Adrenal gland (tissue), 12 donors: ENCODE results near the gene DPM1. TPM values are rescaled to one million over a fixed set of nuclear protein-coding genes. Genes with fewer than 3 reads are reported as not detected.

ENCODE experiments used
- DNase-seq, 7 donors: peaks; one replicate each; pipeline ENCODE4 v3.0.0-alpha.2; 2019 to 2020
- H3K27ac ChIP-seq, 5 donors: fragments of 200-600 bp; sonication (generic) in 4 of 5; 1 replicate in 3 of 5; 2 replicates in 2 of 5; pipeline versions ENCODE4 v1.5.1 to v1.8.0; 2016 to 2020; ENCODE audit warnings: mild to moderate bottlenecking in 1 of 5
- H3K27me3 ChIP-seq: fragments of 200-600 bp; 2 replicates; pipeline ENCODE4 v1.8.0; 2021
- H3K36me3 ChIP-seq, 2 donors: fragments of 200-600 bp; replicated peaks in 1 of 2; 1 replicate in 1 of 2; 2 replicates in 1 of 2; pipeline versions ENCODE4 v1.5.1 to v1.8.0; 2018 to 2022
- H3K4me1 ChIP-seq, 2 donors: fragments of 200-600 bp; replicated peaks in 1 of 2; 1 replicate in 1 of 2; 2 replicates in 1 of 2; pipeline versions ENCODE4 v1.5.1 to v1.8.0; 2018 to 2021
- H3K4me3 ChIP-seq, 4 donors: fragments of 200-600 bp; sonication (generic) in 3 of 4; one replicate each; pipeline ENCODE4 v1.5.1; 2016 to 2018
- H3K9me3 ChIP-seq, 3 donors: fragments of 200-600 bp; sonication (generic) in 1 of 3; replicated peaks in 1 of 3; 1 replicate in 2 of 3; 2 replicates in 1 of 3; pipeline versions ENCODE4 v1.5.1 to v1.8.0; 2016 to 2021
- POLR2A ChIP-seq, 2 donors: fragments of 450-650 bp; IDR thresholded peaks; one replicate each; pipeline ENCODE4 v1.6.1; 2017; ENCODE audit warnings: antibody characterized with exemption in 2 of 2, mild to moderate bottlenecking in 2 of 2, moderate library complexity in 1 of 2
- WGBS, 4 donors: extraction: QIAGEN DNeasy Blood & Tissue Kit in 2 of 4; methylation state at CpG; one replicate each; pipeline versions ENCODE4 v1.1.5 to v1.1.7; 2013 to 2017; 5-methylcytosine and 5-hydroxymethylcytosine counted together
- intact Hi-C, 2 donors: fragments of 100-400 bp; cut with DNase I; formaldehyde crosslinking; loops; one replicate each; pipeline versions ENCODE4 v1.14.1 to v1.15.0; 2022 to 2023
- polyA plus RNA-seq, 3 donors: library from polyadenylated mRNA; stranded (reverse); fragments of 200-250 nt in 2 of 3; fragments of 350-450 nt in 1 of 3; fragmentation: Illumina TruSeq in 1 of 3; extraction: RNeasy Lipid Tissue Mini Kit (QIAGEN cat#74804) in 1 of 3; gene quantifications; one replicate each; pipeline ENCODE4 v1.2.3, GENCODE V29; 2013 to 2014
- total RNA-seq, 9 donors: library from RNA; depleted of rRNA in 4 of 9; stranded (reverse); fragments of >200 nt in 4 of 9; fragments of 120-200 nt in 1 of 9; fragmentation: NEBNext Ultra II Directional in 1 of 9; extraction: Animal tissue kit (Norgen Biotek cat#: 25700) in 1 of 9; gene quantifications; one replicate each; pipeline versions ENCODE4 v1.1.0 to v1.2.4, GENCODE V29; 2013 to 2023
- TF ChIP-seq, protein P1 (sequence below), 6 experiments: fragments of 450-650 bp in 4 of 6; fragments of 200-600 bp in 2 of 6; sonication (generic) in 1 of 6; IDR thresholded peaks; 1 replicate in 5 of 6; 2 replicates in 1 of 6; pipeline versions ENCODE4 v1.5.1 to v1.8.0; 2016 to 2021; ENCODE audit warnings: antibody characterized with exemption in 6 of 6, mild to moderate bottlenecking in 2 of 6, moderate library complexity in 1 of 6
- donor health status: healthy with polysubstance abuse.
- donor health status: Bipolar disorder and iron deficiency.
- donor health status: DM: yes; HTN: yes; CAD: no.
- donor health status: DM: no; HTN: no; CAD: no.
- donor health status: DM: no; HTN: no; CAD: no.
- donor health status: DM: yes; HTN: yes; CAD: no.

Gene DPM1
- total and polyA plus RNA-seq, 12 donors, result 21.0 to 145 (median 42.9) TPM

- no peaks in the 10 kb centered on the region for H3K9me3 ChIP-seq
- H3K4me3 ChIP-seq, result no peak overlapping the region
- no peak overlapping the region for H3K27ac ChIP-seq
- no peaks in the 10 kb centered on the region for H3K36me3 ChIP-seq
- intact Hi-C loops, result no loop called here
- H3K27me3 ChIP-seq, result no peaks in the 10 kb centered on the region
- TF ChIP-seq, protein P1, sequence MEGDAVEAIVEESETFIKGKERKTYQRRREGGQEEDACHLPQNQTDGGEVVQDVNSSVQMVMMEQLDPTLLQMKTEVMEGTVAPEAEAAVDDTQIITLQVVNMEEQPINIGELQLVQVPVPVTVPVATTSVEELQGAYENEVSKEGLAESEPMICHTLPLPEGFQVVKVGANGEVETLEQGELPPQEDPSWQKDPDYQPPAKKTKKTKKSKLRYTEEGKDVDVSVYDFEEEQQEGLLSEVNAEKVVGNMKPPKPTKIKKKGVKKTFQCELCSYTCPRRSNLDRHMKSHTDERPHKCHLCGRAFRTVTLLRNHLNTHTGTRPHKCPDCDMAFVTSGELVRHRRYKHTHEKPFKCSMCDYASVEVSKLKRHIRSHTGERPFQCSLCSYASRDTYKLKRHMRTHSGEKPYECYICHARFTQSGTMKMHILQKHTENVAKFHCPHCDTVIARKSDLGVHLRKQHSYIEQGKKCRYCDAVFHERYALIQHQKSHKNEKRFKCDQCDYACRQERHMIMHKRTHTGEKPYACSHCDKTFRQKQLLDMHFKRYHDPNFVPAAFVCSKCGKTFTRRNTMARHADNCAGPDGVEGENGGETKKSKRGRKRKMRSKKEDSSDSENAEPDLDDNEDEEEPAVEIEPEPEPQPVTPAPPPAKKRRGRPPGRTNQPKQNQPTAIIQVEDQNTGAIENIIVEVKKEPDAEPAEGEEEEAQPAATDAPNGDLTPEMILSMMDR (IDR thresholded peaks at IDR 0.05), result no peak
- TF ChIP-seq POLR2A (IDR thresholded peaks at IDR 0.05), result no peak
- no peak for DNase-seq
- WGBS, 4 donors, result 39 to 64% (median 52%) methylated on average over 4 to 7 of the region's 7 CpGs
- H3K4me1 ChIP-seq, result no peaks in the 10 kb centered on the region
These were observed 9.3 kb upstream of the DPM1 start for GRCh38 chr20:50967586-50967985.

DNA sequence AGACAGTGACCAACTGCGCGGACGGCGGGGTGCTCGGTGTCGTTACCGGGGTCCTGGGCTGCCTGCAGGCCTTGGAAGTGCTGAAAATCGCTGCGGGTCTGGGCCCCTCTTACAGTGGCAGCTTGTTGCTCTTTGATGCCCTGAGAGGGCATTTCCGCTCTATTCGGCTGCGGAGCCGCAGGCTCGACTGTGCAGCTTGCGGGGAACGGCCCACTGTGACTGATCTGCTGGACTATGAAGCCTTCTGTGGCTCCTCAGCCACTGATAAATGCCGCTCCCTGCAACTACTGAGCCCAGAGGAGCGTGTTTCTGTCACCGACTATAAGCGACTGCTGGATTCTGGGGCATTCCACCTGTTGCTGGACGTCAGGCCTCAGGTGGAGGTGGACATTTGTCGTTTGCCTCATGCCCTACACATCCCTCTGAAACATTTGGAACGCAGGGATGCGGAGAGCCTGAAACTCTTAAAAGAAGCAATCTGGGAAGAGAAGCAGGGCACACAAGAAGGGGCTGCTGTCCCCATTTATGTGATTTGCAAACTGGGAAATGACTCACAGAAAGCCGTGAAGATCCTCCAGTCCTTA, 1.3 kb upstream of the DPM1 start:
- H3K27ac ChIP-seq, result peak overlapping the region; percentile 66 to 97 (median 91)
- peaks cover 22 to 51% of the 10 kb centered on the region in 2 donors for H3K4me1 ChIP-seq
- peak overlapping the region in 3 of 4 donors; percentile 81 to 96 (median 89) for H3K4me3 ChIP-seq
- WGBS, 4 donors, result 58 to 85% (median 67%) methylated on average over 8 to 25 of the region's 25 CpGs
- H3K27me3 ChIP-seq, result no peaks in the 10 kb centered on the region
- TF ChIP-seq POLR2A (IDR thresholded peaks at IDR 0.05), result no peak
- TF ChIP-seq, protein P1 (IDR thresholded peaks at IDR 0.05), result no peak
- no peaks in the 10 kb centered on the region for H3K9me3 ChIP-seq
- intact Hi-C loops, result no loop called here
- no peak for DNase-seq
- no peaks in the 10 kb centered on the region for H3K36me3 ChIP-seq

DNA sequence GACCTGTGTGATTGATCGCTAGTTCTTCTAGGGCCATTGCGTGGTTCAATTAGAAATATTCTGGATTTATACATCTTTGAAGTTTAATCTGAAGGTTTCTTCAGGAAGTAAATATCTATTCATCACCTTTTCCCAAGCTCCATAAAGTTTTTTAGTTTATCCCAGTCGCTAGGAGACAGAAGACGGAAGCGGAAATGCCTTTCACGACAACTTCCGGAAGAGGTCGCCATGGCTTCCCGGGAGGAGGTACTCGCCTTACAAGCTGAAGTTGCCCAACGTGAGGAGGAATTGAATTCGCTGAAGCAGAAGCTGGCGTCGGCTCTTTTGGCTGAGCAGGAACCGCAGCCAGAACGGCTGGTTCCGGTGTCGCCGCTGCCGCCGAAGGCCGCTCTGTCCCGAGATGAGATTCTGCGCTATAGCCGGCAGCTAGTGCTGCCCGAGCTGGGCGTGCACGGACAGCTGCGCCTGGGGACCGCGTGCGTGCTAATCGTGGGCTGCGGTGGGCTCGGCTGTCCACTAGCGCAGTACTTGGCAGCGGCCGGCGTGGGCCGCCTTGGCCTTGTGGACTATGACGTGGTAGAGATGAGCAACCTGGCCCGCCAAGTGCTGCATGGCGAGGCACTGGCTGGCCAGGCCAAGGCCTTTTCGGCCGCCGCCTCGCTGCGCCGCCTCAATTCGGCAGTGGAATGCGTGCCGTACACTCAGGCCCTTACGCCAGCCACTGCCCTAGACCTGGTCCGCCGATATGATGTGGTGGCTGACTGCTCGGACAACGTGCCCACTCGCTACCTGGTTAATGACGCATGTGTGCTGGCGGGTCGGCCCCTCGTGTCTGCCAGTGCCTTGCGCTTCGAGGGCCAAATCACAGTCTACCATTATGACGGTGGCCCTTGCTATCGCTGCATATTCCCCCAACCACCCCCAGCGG, 547 bp upstream of the DPM1 start, which contains the start of gene MOCS3:
TSS of gene MOCS3 (plus strand) at position 204 of the 928 bp plus-strand sequence. CDS start at position 229, 25 bp downstream.
- 0 to 2% (median 1%) methylated on average over 15 to 67 of the region's 67 CpGs for WGBS, 4 donors
- no peaks in the 10 kb centered on the region for H3K9me3 ChIP-seq
- peaks cover 22 to 58% of the 10 kb centered on the region in 2 donors for H3K4me1 ChIP-seq
- TF ChIP-seq, protein P1 (IDR thresholded peaks at IDR 0.05), result peak in 1 of 6 experiments; percentile 10
- TF ChIP-seq POLR2A (IDR thresholded peaks at IDR 0.05), result no peak
- H3K27ac ChIP-seq, result peak within 1 kb of the TSS; percentile 66 to 97 (median 91)
- peak; percentile 84 to 94 (median 88) for DNase-seq
- peaks cover 0 to under 1% of the 10 kb centered on the region in 2 donors for H3K36me3 ChIP-seq
- H3K27me3 ChIP-seq, result no peaks in the 10 kb centered on the region
- H3K4me3 ChIP-seq, result peak within 1 kb of the TSS; percentile 60 to 96 (median 85)
- intact Hi-C loops, result no loop called here

GRCh38 chr20:50957276-50957675, 1.1 kb downstream of the DPM1 start:
- Histone ChIP-seq H3K4me3 (peak overlapping the region in 2 of 4 donors; percentile 81 to 96), H3K36me3 (peaks cover 0 to 13% of the 10 kb centered on the region in 2 donors), H3K9me3 (no peaks in the 10 kb centered on the region), H3K27me3 (no peaks in the 10 kb centered on the region), H3K4me1 (peaks cover 22 to 72% of the 10 kb centered on the region in 2 donors), H3K27ac (peak overlapping the region in 4 of 5 donors; percentile 89 to 97 (median 92))
- WGBS, 4 donors, result 9 to 15% (median 11%) methylated on average over 7 of the region's 7 CpGs
- DNase-seq, result peak in 1 of 7 donors; percentile 57
- no peak for TF ChIP-seq POLR2A (IDR thresholded peaks at IDR 0.05)
- TF ChIP-seq, protein P1 (IDR thresholded peaks at IDR 0.05), result no peak
- intact Hi-C loops, result no loop called here
